ENCODE results near the gene RBBP8NL.

Gene RBBP8NL, protein sequence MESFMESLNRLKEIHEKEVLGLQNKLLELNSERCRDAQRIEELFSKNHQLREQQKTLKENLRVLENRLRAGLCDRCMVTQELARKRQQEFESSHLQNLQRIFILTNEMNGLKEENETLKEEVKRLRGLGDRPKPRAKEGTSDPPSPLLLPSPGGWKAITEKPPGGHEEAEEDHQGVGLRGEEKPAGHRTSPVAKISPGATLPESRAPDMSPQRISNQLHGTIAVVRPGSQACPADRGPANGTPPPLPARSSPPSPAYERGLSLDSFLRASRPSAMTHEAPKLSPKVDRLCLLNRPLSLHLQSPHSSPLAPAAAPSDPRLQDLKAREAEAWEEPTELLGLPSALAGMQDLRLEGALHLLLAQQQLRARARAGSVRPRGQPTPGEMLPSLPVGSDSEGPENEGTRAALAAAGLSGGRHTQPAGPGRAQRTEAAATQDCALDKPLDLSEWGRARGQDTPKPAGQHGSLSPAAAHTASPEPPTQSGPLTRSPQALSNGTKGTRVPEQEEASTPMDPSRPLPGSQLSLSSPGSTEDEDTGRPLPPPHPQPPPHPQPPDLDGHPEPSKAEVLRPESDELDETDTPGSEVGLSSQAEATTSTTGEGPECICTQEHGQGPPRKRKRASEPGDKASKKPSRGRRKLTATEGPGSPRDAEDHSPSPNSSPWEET

DNA sequence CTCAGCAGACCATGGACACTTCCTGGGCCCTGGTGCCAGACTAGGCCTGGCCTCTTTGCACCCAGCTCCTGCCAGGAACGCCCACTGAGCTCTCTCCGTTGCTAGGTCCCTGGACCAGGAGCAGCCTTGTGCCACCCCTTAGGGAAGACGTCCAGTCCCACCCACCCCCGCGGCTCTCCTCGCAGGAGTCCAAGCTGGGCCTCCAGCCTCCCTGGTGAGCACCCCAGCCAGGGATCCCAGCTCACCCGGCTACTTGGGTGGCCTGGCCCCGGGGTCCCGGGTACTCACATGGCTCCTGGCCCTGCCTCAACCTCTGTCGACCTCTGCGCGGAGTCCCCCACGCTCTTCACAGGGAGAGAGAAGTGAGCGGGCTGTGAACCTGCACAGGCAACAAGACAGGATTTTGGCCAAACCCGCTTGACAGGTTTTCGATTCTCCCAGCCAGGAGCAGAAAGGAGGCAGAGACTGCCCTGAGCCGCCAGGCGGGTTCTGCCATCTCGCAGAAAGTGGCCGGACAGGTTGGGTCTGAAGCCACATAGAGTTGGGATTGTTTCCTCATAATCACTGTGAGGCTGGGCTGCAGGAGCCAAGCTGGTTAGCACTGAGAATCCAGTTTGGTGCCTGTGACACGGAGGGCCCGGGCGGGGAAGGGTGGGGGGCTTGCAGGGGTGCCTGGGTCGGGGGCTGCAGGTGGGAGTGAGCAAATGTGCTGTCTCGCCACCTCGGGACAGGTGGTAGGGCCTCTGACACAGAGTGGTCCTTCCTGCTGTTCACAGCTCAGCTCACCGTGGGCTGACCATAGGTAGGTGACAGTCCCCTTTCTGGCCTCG is at the start of gene RBBP8NL:
TSS of gene RBBP8NL (minus strand) at position 368 of the 830 bp plus-strand sequence. CDS start 7,892 bp downstream, outside the sequence.
- no peak for FAIRE-seq

DNA sequence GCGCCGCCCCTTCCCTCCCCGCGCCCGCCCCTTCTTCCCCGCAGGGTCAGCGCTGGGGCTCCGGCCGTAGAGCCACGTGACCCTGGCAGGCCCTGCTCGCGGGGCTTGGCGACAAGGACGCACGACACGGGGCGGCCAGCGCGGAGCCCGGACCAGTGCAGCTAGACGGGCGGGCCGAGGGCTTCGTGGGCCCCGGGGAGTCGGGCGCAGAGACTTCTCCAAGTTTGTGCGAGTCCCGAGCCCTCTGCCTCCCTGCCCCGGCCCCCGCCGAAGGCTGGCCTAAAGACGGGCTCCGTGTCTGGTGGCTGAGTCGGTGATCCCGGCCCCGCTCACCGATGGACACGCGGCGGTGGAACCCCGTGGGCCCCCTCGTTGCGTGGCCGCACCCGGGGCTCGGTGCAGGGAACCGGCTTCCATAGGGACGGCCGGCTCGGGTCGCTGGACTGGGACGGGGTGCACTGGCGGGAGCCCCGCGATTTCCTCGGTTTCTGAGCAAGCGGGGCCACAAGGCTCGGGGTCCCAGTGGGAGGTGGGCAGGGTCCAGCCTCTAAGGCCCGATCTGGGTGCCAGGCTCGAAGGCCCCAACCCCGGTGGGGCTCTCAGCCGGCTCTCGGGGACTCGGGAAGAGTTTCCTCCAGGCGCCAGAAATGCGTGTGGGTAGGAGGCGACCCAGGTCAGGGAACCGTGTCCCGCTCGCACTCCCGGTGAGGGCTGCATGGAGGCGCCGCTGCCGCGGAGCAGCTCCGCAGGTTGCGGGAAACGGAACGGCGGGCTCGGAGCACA is 48.9 kb upstream of the RBBP8NL start:
- FAIRE-seq = no peak

- no peak for FAIRE-seq
Measured at GRCh38 chr20:62475772-62476055, 48.4 kb upstream of the RBBP8NL start, which contains the start of gene GATA5. Gene GATA5, minus strand, starts transcription at chr20:62475995. Its CDS starts 474 bp downstream, at chr20:62475521.

DNA sequence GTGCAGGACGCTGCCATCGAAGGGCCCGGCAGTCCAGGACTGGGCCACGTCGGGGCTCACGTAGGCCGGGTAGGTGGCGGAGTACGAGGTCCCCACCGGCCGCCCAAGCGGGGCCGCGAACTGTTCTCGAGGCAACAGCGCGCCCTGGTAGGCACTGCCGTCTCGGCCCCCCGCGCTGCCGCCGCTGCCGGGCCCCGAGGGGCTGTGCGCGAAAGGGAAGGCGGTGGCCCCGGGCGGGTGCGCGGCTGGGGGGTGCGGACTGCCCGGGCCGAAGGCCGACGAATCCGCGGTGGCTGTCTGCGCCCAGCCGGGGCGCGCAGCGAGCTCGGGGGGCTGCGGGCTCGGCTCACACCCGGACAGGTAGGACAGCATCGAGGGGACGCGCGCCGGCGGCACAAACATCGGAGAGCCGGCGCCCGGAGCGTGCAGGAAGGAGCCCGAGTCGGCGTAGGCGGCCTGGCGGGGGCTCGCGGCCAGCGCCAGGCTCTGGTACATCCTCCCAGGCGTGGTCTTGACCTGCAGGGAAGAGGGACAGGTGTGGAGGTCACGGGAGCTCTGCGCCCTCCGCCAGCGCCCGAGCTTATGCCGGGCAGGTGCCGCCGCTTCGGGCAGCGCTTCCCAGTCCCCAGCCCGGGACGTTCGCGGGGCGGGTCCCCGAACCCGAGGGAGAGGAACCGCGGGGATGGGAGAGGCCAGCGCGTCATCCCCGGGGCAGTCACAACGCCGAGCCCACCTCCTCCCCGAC is 47.9 kb upstream of the RBBP8NL start:
- FAIRE-seq = no peak

- no peak for FAIRE-seq
Measured at GRCh38 chr20:62474604-62475026, 47.3 kb upstream of the RBBP8NL start.

DNA sequence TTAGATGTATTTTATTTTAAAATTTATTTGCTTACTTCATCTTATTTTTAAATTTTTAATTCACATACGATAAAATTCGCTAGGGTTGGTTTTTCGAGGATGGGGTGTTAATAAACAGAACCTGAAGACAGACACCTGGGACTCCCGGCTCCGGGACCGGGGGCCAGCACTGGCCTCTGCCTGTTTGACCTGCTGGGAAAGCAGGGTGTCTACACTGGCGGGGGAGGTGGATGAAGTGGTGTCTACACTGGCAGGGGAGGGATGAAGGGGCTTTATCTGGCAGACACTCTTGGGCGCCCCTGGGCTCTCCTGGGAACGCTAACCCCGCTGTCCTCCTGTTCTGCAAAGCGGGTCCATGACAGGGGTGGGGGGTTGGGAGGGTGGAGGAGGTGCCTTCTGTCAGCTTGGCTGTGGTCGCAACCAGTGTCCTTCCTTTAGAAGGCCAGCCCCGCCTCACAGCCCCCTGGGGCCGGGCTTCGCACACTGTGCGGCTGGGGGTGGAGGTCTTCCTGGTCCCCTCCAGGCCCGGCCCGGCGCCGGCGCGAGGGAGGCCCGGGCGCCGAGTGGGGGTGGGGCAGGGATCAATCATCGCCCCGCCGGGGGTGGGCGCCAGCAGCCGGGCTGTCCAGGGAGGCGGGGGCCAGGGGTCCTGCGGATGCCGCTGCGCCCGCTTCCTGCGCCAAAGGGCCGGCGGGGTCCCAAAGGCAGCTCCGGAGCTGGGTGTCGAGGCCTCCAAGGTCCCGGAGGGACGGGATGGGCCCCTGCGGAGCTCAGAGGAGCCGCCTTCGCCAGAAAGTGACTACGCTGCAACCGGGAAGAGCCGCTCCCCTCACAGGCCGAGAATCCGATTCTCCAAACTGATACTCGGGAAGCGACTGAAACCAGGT is 46.6 kb upstream of the RBBP8NL start:
- no peak for FAIRE-seq

DNA sequence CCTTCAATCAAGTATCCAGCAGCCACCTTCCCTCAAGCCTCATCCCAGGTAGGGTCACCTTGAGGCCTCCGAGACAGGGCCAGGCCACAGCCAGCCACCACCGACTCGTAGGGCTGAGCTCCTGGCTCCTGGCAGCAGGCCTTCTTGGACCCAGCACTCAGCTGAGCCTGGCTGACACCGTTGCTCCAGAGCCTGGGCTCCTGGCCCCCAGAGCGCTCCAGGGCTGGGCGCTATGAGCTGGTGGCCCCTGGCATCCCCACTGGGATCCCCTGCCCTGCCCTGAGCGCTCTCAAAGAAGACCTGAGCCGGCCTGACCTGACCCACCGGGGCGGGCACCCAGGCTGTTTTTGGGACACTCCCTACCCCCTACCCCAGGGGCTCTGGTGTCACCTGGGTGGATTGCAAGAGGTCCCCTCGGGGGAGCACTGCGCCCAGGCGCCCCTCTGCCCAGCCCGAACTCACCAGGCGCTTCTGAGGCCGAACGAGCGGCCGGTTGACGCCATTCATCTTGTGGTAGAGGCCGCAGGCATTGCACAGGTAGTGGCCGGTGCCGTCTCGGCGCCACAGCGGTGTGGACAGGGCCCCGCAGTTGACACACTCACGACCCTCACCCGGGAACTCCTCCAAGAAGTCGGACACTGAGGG is 45.7 kb upstream of the RBBP8NL start:
- FAIRE-seq = no peak

GRCh38 chr20:62472138-62472940 is 45.0 kb upstream of the RBBP8NL start:
- no peak for FAIRE-seq

DNA sequence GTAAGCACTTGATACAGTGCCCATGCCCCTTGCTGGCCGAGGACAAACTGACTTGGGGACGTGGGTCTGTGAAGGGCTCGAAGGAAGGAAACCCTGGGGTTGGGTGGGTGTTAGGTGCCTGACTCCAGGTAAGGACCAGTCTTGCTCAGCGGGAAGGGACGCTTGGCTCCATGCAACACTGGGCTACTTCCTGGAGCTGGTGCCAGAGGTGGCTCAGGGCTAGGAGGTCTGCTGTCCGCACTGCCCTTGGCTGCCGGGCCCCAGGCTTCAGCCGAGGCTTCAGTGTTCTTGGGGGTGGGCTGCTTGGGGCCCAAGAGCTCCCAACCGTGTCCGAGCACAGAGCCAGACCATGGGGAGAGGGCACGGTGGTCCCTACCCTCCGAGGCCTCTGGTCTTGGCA is 43.1 kb upstream of the RBBP8NL start:
- no peak for FAIRE-seq

- FAIRE-seq = no peak
Measured at GRCh38 chr20:62470001-62470400, 42.7 kb upstream of the RBBP8NL start.

- no peak for FAIRE-seq
Measured at GRCh38 chr20:62469352-62469751, 42.0 kb upstream of the RBBP8NL start.

DNA sequence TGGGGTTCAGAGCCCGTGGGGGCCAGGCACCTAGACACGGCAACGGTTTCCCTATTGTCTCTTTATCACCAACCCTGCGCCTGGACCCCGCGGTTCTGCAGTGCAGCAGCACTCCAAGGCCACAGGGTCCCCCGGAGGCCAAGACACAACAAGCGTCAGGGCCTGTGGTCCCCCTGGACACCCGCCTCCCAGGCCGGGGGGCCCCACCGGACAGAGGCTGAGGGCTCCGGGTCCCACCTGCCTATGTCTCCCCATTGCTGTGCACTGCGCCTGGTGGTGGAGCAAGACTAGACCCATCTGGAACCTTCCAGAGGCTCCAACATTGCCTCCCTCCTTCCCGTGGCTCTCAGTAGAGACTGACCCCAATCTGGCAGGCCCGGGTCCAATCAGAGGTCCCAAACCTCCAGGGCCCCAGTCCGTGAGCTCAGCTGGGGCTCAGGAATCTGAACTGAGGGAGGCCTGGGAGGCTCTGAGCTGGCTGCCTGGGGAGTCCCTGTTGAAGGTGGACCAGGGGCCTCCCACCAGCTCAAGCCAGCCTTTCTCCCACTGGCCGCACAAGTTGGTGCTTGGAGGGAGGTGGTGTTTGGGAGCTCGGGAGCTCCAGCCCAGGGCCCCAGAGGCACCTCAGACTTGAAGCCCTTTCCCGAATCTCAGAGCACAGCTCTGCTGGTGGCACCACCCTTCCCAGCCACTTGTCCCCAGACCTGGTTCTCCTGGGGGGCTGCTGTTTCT is 39.6 kb upstream of the RBBP8NL start:
- FAIRE-seq = no peak

- FAIRE-seq = no peak
Measured at GRCh38 chr20:62466072-62466760, 38.9 kb upstream of the RBBP8NL start.

- no peak for FAIRE-seq
Measured at GRCh38 chr20:62464990-62465389, 37.7 kb upstream of the RBBP8NL start.

GRCh38 chr20:62464425-62464770 is 37.1 kb upstream of the RBBP8NL start:
- FAIRE-seq = no peak

DNA sequence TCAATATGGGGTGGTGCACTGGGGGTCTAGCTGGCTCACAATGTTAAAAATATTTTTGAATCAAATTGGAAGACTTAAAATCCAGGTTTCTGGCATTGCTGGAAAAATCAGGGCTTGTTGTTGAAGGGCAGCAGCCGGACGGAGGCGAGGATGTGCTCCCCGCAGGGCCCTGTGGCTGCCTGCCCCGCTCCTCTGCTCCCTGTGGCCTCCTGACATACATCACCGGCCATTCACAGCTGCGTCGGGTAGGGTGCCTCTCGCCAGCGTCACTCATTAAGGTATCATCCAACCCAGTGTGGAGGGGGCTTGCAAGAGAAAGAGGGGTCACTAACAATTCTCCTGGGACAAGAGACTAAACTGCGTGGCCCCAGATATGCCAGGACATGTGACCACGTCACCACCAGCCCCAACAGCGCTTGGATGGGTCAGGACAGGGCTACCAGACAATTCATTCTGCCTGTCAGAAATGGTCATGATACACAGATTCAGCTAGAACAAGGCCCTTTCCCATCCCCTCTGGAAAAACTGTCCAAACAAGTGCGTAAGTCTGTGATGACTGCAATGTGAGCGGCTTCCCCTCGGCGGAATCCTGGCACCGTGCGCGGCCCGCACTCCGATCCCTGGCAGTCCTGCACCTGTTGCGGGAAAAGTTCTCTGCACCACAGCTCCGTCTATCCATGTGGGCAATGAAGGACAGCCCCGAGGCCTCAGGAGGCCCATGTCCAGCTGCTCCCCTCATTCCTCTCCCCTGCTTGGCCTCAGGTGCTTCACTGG is 36.5 kb upstream of the RBBP8NL start:
- no peak for FAIRE-seq

- FAIRE-seq = no peak
Measured at GRCh38 chr20:62462976-62463592, 35.7 kb upstream of the RBBP8NL start.

Measured in A204.1 (cell line).